A549 (cell line): ENCODE measurements around the gene TGFBR1.

Source experiments
- CTCF ChIP-seq: fragments of >200 bp; sonication (Bioruptor Twin); formaldehyde crosslinking; IDR thresholded peaks from 3 replicates; pipeline ENCODE4 v1.5.1; 2016
- ELK1 ChIP-seq: fragments of 150-350 bp; IDR thresholded peaks from 2 replicates; pipeline ENCODE4 v1.6.1; 2014; ENCODE audit warnings: low read depth, mild to moderate bottlenecking, low read length
- ESRRA ChIP-seq: fragments of 150-350 bp; IDR thresholded peaks from 2 replicates; pipeline ENCODE4 v1.6.1; 2014; ENCODE audit warnings: mild to moderate bottlenecking, low read length, borderline replicate concordance
- HEYL ChIP-seq: fragments of 250-450 bp; sonication (Bioruptor Pico); IDR thresholded peaks from 2 replicates; pipeline ENCODE4 v1.8.0; 2021; ENCODE audit warnings: mild to moderate bottlenecking, moderate library complexity
- KDM1A ChIP-seq: fragments of 200-600 bp; sonication (generic); IDR thresholded peaks from 2 replicates; pipeline ENCODE4 v1.6.1; 2016; ENCODE audit warnings: low read depth, mild to moderate bottlenecking
- MAX ChIP-seq: IDR thresholded peaks from 2 replicates; pipeline ENCODE4 v1.6.1; 2012
- MYC ChIP-seq: IDR thresholded peaks from 2 replicates; pipeline ENCODE4 v1.6.1; 2012; ENCODE audit warnings: mild to moderate bottlenecking, inconsistent platforms, low read length, improper control_type of control experiment, borderline replicate concordance
- PHF8 ChIP-seq: fragments of 200-600 bp; sonication (generic); IDR thresholded peaks from 2 replicates; pipeline ENCODE4 v1.6.1; 2016; ENCODE audit warnings: low read depth, mild to moderate bottlenecking, antibody characterized with exemption, moderate library complexity, borderline replicate concordance
- POLR2A ChIP-seq: IDR thresholded peaks from 2 replicates; pipeline ENCODE4 v1.6.1; 2012; ENCODE audit warnings: mild to moderate bottlenecking, low read length
- RAD21 ChIP-seq, 2 experiments: fragments of >200 bp in 1 of 2; sonication (Bioruptor Twin) in 1 of 2; formaldehyde crosslinking in 1 of 2; IDR thresholded peaks in 1 of 2; conservative IDR thresholded peaks in 1 of 2; 2 replicates in 1 of 2; 3 replicates in 1 of 2; pipeline ENCODE4 v1.6.1; 2012 to 2018; ENCODE audit warnings: inconsistent platforms in 1 of 2
- RCOR1 ChIP-seq: fragments of 150-350 bp; IDR thresholded peaks from 2 replicates; pipeline ENCODE4 v1.6.1; 2014; ENCODE audit warnings: antibody characterized with exemption, low read length, low read depth
- RFX5 ChIP-seq: fragments of 450-650 bp; IDR thresholded peaks from 2 replicates; pipeline ENCODE4 v1.7.1; 2014; ENCODE audit warnings: antibody characterized with exemption, mild to moderate bottlenecking, moderate library complexity
- SMC3 ChIP-seq: fragments of >200 bp; sonication (Bioruptor Twin); formaldehyde crosslinking; IDR thresholded peaks from 3 replicates; pipeline ENCODE4 v1.6.1; 2018; ENCODE audit warnings: inconsistent platforms
- ZC3H11A ChIP-seq: fragments of 450-650 bp; IDR thresholded peaks from 2 replicates; pipeline ENCODE4 v1.6.1; 2014; ENCODE audit warnings: antibody characterized with exemption, mild to moderate bottlenecking

DNA sequence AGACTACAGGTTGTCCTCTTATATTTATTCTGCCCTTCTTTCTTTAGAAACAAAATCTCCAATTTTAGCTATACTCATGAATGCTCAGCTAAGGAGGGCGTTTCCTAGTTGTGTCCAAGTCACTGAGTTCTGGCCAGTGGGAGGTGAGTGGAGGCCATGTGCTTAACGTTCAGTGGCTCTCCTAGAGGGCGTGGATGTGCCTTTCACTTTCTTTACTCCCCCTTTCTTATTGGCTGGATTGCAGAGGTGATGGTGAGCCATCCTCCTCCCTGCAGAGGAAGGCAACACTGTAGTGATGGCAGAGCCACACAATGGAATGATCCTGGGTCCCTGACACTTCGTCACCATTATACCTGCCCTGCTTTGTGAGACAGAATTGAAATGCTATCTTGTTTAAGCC is 62.2 kb downstream of the TGFBR1 start:
- no peak for TF ChIP-seq KDM1A
- no peak for TF ChIP-seq CTCF
- no peak for TF ChIP-seq POLR2A
- no peak for TF ChIP-seq MAX
- no peak for TF ChIP-seq HEYL (CRISPR knock-in tag)
- TF ChIP-seq ZC3H11A: no peak
- TF ChIP-seq PHF8: no peak
- TF ChIP-seq SMC3: no peak
- TF ChIP-seq ESRRA: no peak
- TF ChIP-seq RCOR1: no peak
- no peak for TF ChIP-seq MYC
- no peak for TF ChIP-seq ELK1
- TF ChIP-seq RAD21 (conservative IDR thresholded peaks at IDR 0.05 in 1 of 2, IDR thresholded peaks at IDR 0.05 in 1 of 2): no peak
- TF ChIP-seq RFX5: no peak
